HG02623 (cell line): ENCODE results near the gene PDIA6.
"Not testable (repeated sequence)": the region's sequence is repeated elsewhere in the genome, so short reads cannot be mapped to it uniquely, and the experiment has no call there.

Source experiments
- ATAC-seq: cut with Tn5 transposase; IDR thresholded peaks from one replicate; pipeline ENCODE4 v1.9.1; 2021; ENCODE audit warnings: moderate library complexity; ENCODE audit not compliant: unreplicated experiment

PDIA6 gene

GRCh38 chr2:10833021-10833420 lies 20.4 kb upstream of the PDIA6 start:
- ATAC-seq: no peak

DNA sequence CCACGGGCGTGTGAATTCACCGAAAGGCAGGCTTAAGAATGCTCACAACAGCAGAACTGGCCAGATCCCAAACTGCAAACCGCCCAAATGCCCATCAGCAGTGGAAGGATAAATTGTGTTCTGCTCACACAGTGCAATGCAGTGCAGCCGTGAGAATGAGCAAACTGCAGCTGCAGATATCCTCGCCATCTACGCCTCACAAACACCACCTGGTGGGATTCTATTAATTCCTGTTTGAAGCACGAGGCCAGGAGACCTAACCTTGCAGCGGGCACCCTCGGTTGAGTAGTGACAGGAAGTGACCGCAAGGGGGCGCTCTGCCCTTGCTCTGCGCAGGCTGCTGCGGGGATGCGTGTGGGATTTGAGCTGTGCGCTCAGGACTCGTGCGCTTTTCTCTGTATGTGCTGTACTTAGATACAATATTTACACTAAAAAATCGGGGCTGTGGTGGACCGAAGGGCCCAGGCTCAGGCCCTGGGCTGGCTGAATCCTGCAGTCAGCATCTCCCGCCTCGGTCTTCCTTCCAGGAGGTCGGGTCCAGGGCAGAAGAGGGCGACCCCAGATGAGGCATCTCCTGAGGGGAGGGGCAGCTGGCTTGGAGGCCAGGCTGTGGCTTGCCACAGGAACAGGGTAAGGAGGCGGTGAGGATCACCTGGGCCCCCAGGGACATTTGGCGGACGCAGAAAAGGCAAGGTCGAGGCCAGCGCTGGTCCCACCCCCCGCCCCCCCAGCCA lies 19.8 kb upstream of the PDIA6 start:
- peak; percentile 86 for ATAC-seq

DNA sequence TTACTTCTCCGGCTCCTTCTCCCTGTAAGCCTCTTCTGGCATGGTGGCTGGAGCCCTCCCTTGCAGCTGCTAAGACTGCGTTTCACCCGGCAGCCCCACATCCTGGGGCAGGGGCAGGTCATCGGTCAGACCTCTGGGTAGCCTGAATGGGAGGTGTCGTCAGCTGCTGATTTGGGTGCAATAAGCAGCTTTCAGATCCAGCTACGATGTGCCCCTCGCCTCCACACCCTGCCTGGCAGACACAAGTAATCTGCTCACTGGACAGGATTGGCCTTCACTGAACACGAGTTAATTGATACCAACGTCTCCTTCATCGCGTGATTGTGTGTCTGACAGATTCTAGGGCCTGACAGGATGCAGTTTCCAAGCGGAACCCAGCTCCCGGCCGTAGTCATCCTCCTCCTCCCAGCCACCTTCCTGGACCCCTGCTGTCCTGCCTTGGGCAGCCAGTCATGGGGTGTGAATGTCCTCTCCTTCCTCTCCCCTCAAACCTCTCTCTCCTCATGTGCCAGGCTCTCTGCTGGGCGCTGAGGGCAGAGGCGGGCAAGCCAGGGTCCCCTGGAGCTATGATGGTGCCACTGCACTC lies 18.9 kb upstream of the PDIA6 start:
- ATAC-seq: no peak

GRCh38 chr2:10830641-10831399 lies 18.2 kb upstream of the PDIA6 start:
- no peak for ATAC-seq

DNA sequence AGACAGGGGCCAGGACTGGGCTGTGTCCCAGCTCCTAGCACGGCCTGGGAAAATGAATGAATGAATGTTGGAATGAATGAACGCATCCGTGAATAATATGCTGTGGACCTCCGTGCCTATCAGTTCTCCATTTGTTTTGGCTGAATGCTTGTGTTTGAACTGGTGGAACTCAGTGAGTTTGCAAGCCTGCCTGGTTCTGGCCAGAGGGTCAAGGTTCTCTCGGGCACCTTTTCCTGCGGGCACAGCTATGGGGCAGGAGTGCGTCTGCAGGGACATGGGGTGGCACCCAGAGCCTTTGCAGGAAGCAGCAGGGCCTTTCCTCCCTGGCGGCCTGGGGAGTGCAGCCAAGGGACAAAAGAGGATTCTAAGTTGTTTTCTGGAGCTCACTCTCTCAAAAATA lies 17.6 kb upstream of the PDIA6 start:
- no peak for ATAC-seq

- no peak for ATAC-seq
These were observed 16.7 kb upstream of the PDIA6 start for GRCh38 chr2:10829299-10829698.

- no peak for ATAC-seq
These were observed 15.8 kb upstream of the PDIA6 start for GRCh38 chr2:10828346-10828745.

- ATAC-seq: no peak
These were observed 14.0 kb upstream of the PDIA6 start for GRCh38 chr2:10826625-10827024.

DNA sequence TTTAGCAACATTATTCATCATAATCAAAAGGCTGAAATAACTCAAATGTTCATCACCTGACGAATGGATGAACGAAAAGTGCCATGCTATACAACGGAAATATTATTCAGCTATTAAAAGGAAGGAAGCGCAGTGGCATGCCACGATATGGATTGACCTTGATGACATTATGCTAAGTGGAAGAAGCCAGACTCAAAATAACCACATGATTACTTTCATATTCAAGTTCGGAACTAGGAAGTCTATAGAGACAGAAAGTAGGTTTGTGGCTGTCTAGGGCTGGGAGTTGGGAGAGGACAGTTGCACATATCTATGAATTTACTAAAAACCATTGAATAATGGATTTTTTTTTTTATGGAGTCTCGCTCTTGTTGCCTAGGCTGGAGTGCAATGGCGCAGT lies 13.4 kb upstream of the PDIA6 start:
- no peak for ATAC-seq

- no peak for ATAC-seq
These were observed 11.6 kb upstream of the PDIA6 start for GRCh38 chr2:10824191-10824590.

DNA sequence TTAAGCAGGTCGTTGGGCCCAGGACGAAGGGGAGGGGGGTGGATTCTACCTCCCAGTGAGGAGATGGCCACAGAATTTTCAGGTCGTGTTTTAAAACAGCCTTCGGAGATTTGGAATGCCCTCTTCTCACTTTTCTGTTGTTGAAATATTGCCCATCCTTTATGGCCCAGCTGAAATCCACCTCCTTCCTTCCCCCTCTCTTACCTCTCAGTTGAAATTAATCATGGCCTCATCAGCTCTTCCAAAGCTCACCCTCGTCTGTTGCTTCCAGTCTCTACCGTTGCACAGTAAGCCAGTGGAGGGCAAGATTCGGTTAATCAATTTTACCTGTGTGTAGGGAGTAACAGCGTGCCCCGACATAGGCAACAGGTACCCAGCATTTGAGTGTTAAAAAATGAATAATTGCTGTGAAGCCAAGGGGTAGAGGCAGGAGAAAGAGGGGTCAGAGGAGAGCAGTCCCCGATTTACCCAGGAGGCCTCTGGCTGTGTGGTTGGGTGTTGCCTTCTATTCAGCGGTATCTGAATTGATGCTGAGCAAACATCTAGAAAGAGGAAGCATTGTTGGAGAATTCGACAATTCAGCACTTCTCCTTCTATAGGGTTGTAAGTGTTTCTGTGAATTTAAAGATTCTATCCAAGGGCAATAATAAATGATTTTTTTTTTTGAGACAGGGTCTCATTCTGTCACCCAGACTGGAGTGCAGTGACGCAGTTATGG lies 8.6 kb upstream of the PDIA6 start:
- ATAC-seq: no peak

DNA sequence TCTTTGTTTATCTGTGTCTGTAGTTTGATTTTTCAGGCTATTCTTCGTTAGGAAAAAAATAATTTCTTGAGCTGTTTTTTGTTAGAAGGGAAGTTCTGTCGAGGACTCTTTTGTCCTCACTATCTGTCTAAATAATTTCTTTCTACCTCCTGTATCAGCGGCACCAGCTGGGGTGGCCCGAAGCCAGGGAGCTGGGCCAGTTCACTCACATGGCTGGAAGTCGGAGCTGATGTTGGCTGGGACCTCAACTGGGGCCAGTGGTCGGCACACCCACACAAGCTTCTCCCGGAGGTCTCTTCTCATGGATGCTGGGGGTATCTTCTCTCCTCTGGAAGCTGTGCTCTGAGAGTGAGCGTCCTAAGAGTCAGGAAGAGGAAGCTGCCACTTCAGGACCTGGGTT lies 8.0 kb upstream of the PDIA6 start:
- ATAC-seq: no peak

- no peak for ATAC-seq
These were observed 7.2 kb upstream of the PDIA6 start for GRCh38 chr2:10819714-10820314.

GRCh38 chr2:10818984-10819383 lies 6.4 kb upstream of the PDIA6 start:
- no peak for ATAC-seq

GRCh38 chr2:10818305-10818704 lies 5.7 kb upstream of the PDIA6 start:
- ATAC-seq: not testable (repeated sequence)

DNA sequence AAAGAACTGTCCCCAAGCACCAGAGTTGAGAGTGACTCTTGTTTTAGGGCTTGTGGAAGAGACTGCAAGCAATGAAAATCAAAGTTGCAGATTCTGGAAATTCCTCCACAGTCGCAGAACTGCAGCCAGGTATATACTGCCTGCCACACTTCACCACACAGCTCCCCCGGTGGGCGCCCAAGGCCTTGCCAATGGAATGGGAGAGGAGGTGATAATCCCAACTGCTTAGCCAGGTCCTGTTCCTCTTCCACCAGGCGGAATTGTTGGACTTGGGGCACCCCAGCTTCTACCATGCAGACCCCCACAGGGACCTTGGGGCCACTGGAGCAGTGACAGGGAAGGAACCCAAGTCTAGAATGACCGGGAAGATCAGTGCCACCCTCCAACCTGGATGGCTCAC lies 4.8 kb upstream of the PDIA6 start:
- ATAC-seq: no peak

- ATAC-seq: no peak
These were observed 2.2 kb upstream of the PDIA6 start for GRCh38 chr2:10814571-10815331.

- no peak for ATAC-seq
These were observed 1.6 kb upstream of the PDIA6 start for GRCh38 chr2:10814142-10814541.

GRCh38 chr2:10813163-10814138 lies 866 bp upstream of the PDIA6 start:
- ATAC-seq: not testable (repeated sequence)
